SJCRH30 (cell line): ENCODE data around the gene HOXD3. TPM values are rescaled to one million over a fixed set of nuclear protein-coding genes. Genes with fewer than 3 reads are reported as not detected.

Experiments used
- DNase-seq, 2 experiments: peaks; one replicate each; pipeline ENCODE4 v3.0.0-alpha.2; 2015 to 2020
- H3K27ac ChIP-seq: fragments of 250-450 bp; sonication (Bioruptor Pico); 2 replicates; pipeline ENCODE4 v1.5.1; 2020; ENCODE audit warnings: mild to moderate bottlenecking, moderate library complexity
- H3K27me3 ChIP-seq: fragments of 250-450 bp; sonication (Bioruptor Pico); 2 replicates; pipeline ENCODE4 v1.5.1; 2020; ENCODE audit warnings: mild to moderate bottlenecking, moderate library complexity
- H3K36me3 ChIP-seq: fragments of 250-450 bp; sonication (Bioruptor Pico); 2 replicates; pipeline ENCODE4 v1.5.1; 2020; ENCODE audit warnings: mild to moderate bottlenecking, moderate library complexity
- H3K4me1 ChIP-seq: fragments of 250-450 bp; sonication (Bioruptor Pico); 2 replicates; pipeline ENCODE4 v1.5.1; 2020; ENCODE audit warnings: mild to moderate bottlenecking, moderate library complexity
- H3K4me3 ChIP-seq: fragments of 250-450 bp; sonication (Bioruptor Pico); 2 replicates; pipeline ENCODE4 v1.5.1; 2020; ENCODE audit warnings: mild to moderate bottlenecking, moderate library complexity
- H3K9me3 ChIP-seq: fragments of 250-450 bp; sonication (Bioruptor Pico); replicated peaks from 2 replicates; pipeline ENCODE4 v1.5.1; 2020; ENCODE audit warnings: mild to moderate bottlenecking, moderate library complexity
- total RNA-seq: library from RNA; depleted of rRNA; stranded (reverse); fragments of >200 nt; shearing (Covaris generic); gene quantifications from 2 replicates; pipeline ENCODE4 v1.2.3, GENCODE V29; 2014

Gene HOXD3
- total RNA-seq, 1 experiment from 2014 or later: not detected

GRCh38 chr2:176126929-176127773 lies 30.0 kb upstream of the HOXD3 start:
- Histone ChIP-seq H3K27ac (no peak overlapping the region), H3K36me3 (no peaks in the 10 kb centered on the region), H3K9me3 (no peaks in the 10 kb centered on the region), H3K4me3 (no peak overlapping the region), H3K27me3 (no peaks in the 10 kb centered on the region), H3K4me1 (no peaks in the 10 kb centered on the region)
- DNase-seq: peak; percentile 44 to 75

GRCh38 chr2:176127774-176128072 lies 29.4 kb upstream of the HOXD3 start:
- Histone ChIP-seq H3K27ac (no peak overlapping the region), H3K4me1 (peaks cover under 1% of the 10 kb centered on the region; the same call in 1 of the 2 replicates), H3K4me3 (no peak overlapping the region), H3K9me3 (no peaks in the 10 kb centered on the region), H3K27me3 (no peaks in the 10 kb centered on the region), H3K36me3 (no peaks in the 10 kb centered on the region)
- DNase-seq: no peak

GRCh38 chr2:176128172-176128981 lies 28.7 kb upstream of the HOXD3 start:
- peaks cover 7% of the 10 kb centered on the region; the same call in 1 of the 2 replicates for H3K4me1 ChIP-seq
- no peaks in the 10 kb centered on the region for H3K27me3 ChIP-seq
- no peak overlapping the region for H3K27ac ChIP-seq
- H3K4me3 ChIP-seq: no peak overlapping the region
- H3K36me3 ChIP-seq: no peaks in the 10 kb centered on the region
- no peaks in the 10 kb centered on the region for H3K9me3 ChIP-seq
- DNase-seq: no peak

GRCh38 chr2:176128982-176129796 lies 27.9 kb upstream of the HOXD3 start, which contains the start of gene HOXD8:
HOXD8 (plus strand) TSS chr2:176129705; CDS start chr2:176130367, 662 bp downstream.
- H3K9me3 ChIP-seq: no peaks in the 10 kb centered on the region
- H3K4me1 ChIP-seq: peaks cover 11% of the 10 kb centered on the region; the same call in 1 of the 2 replicates
- H3K27ac ChIP-seq: no peak within 1 kb of the TSS; the same call in 1 of the 2 replicates
- H3K4me3 ChIP-seq: peak within 1 kb of the TSS; percentile 73
- no peaks in the 10 kb centered on the region for H3K27me3 ChIP-seq
- DNase-seq: peak; percentile 80 to 85
- H3K36me3 ChIP-seq: no peaks in the 10 kb centered on the region

GRCh38 chr2:176129813-176130146 lies 27.3 kb upstream of the HOXD3 start:
- Histone ChIP-seq H3K36me3 (no peaks in the 10 kb centered on the region), H3K4me3 (peak overlapping the region; percentile 73), H3K4me1 (peaks cover 11% of the 10 kb centered on the region; the same call in 1 of the 2 replicates), H3K27me3 (no peaks in the 10 kb centered on the region), H3K9me3 (no peaks in the 10 kb centered on the region), H3K27ac (no peak overlapping the region)
- DNase-seq: peak; percentile 51 to 66

- Histone ChIP-seq H3K4me3 (peak overlapping the region; percentile 73), H3K27ac (no peak overlapping the region; the same call in 1 of the 2 replicates), H3K36me3 (no peaks in the 10 kb centered on the region), H3K4me1 (peaks cover 11% of the 10 kb centered on the region; the same call in 1 of the 2 replicates), H3K9me3 (no peaks in the 10 kb centered on the region), H3K27me3 (no peaks in the 10 kb centered on the region)
- peak; percentile 52 to 53 for DNase-seq
Observed at GRCh38 chr2:176130147-176130956, 26.8 kb upstream of the HOXD3 start.

- no peaks in the 10 kb centered on the region for H3K9me3 ChIP-seq
Observed at GRCh38 chr2:176130957-176131847, 25.9 kb upstream of the HOXD3 start.

GRCh38 chr2:176131848-176132158 lies 25.3 kb upstream of the HOXD3 start:
- H3K27me3 ChIP-seq: no peaks in the 10 kb centered on the region
- peak overlapping the region; percentile 42 for H3K4me3 ChIP-seq
- no peak overlapping the region for H3K27ac ChIP-seq
- no peak for DNase-seq
- no peaks in the 10 kb centered on the region for H3K9me3 ChIP-seq
- H3K36me3 ChIP-seq: no peaks in the 10 kb centered on the region
- H3K4me1 ChIP-seq: peaks cover 11% of the 10 kb centered on the region; the same call in 1 of the 2 replicates

More at GRCh38 chr2:176130957-176131847, 25.9 kb upstream of the HOXD3 start:
- H3K27ac ChIP-seq: no peak overlapping the region
- DNase-seq: no peak
- peak overlapping the region; percentile 73 for H3K4me3 ChIP-seq
- H3K27me3 ChIP-seq: no peaks in the 10 kb centered on the region
- no peaks in the 10 kb centered on the region for H3K36me3 ChIP-seq
- H3K4me1 ChIP-seq: peaks cover 11% of the 10 kb centered on the region; the same call in 1 of the 2 replicates

- peaks cover 11% of the 10 kb centered on the region; the same call in 1 of the 2 replicates for H3K4me1 ChIP-seq
- H3K27me3 ChIP-seq: no peaks in the 10 kb centered on the region
- DNase-seq: peak; percentile 19 to 53
- no peaks in the 10 kb centered on the region for H3K36me3 ChIP-seq
- no peaks in the 10 kb centered on the region for H3K9me3 ChIP-seq
- H3K4me3 ChIP-seq: peak overlapping the region; percentile 42
- no peak overlapping the region for H3K27ac ChIP-seq
Observed at GRCh38 chr2:176132205-176133171, 24.6 kb upstream of the HOXD3 start.

- peaks cover 11% of the 10 kb centered on the region; the same call in 1 of the 2 replicates for H3K4me1 ChIP-seq
- peak; percentile 36 to 66 for DNase-seq
- no peaks in the 10 kb centered on the region for H3K36me3 ChIP-seq
- H3K9me3 ChIP-seq: no peaks in the 10 kb centered on the region
- no peaks in the 10 kb centered on the region for H3K27me3 ChIP-seq
- H3K4me3 ChIP-seq: no peak overlapping the region
- H3K27ac ChIP-seq: no peak overlapping the region
Observed at GRCh38 chr2:176133389-176133788, 23.7 kb upstream of the HOXD3 start.

- Histone ChIP-seq H3K4me3 (no peak overlapping the region), H3K4me1 (peaks cover 11% of the 10 kb centered on the region; the same call in 1 of the 2 replicates), H3K27me3 (no peaks in the 10 kb centered on the region), H3K36me3 (no peaks in the 10 kb centered on the region), H3K27ac (no peak overlapping the region), H3K9me3 (no peaks in the 10 kb centered on the region)
- DNase-seq: no peak
Observed at GRCh38 chr2:176134035-176134434, 23.1 kb upstream of the HOXD3 start.

GRCh38 chr2:176135035-176135440 lies 22.1 kb upstream of the HOXD3 start:
- H3K36me3 ChIP-seq: no peaks in the 10 kb centered on the region
- H3K4me3 ChIP-seq: no peak overlapping the region
- H3K27me3 ChIP-seq: no peaks in the 10 kb centered on the region
- peaks cover 11% of the 10 kb centered on the region; the same call in 1 of the 2 replicates for H3K4me1 ChIP-seq
- no peak for DNase-seq
- H3K9me3 ChIP-seq: no peaks in the 10 kb centered on the region
- H3K27ac ChIP-seq: no peak overlapping the region
